ENCODE results near the gene MORF4L2.
A peak's percentile ranks its signal among the peaks of the same experiment; 100 is the strongest.

The MORF4L2 gene
- 113 to 184 (median 142) reads per million in 17 experiments for total RNA-seq

DNA sequence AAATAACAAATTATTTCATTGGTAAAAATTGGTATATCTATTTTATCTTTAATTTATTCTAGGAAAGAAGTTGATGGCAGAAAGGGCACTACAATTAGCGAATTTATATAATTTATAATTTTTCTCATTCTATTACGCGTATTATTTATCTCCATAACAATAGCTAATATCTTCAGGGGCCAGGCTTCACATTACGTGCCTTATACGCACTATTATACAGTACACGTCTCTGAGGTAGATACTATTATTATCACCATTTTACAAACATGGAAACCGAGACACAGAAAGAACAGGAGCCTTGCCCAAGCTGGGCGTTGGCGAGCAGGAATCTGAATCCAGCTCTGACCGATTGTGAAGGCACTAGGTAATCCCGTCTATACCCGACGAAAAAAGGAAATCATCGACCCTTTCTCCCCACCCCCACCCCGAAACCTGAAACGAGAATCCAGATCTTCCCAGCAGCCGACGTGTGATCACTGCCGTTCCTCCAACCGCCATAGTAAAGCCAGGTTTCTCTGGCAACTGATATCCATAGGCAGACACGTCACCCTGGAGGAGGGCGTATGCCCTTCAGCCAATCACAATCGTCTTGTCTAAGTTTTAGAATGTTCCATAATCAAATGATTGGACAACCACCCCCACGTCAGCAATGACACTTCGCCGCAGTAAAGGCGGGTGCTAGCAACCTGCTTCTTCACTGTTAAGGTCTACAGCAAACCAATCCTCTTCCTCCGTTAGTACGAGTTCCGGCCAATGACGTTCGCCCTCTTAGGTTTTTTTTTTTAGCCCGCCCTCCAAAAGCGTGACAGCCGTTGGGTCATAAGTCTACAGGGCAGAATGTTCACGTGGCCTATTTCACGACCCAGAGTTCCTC is at the start of gene MORF4L2:
Gene MORF4L2 (minus strand): TSS at position 501 of the 874 bp plus-strand sequence. CDS start 9,672 bp downstream, outside the sequence.
- peak; percentile 92 to 97 (median 94) for DNase-seq

GRCh38 chrX:103734125-103734760 is 47.7 kb upstream of the MORF4L2 start:
- peak in 1 of 4 experiments; percentile 2 for DNase-seq

- DNase-seq: no peak
Measured at GRCh38 chrX:103733017-103733416, 46.5 kb upstream of the MORF4L2 start.

- DNase-seq: no peak
Measured at GRCh38 chrX:103730796-103731493, 44.4 kb upstream of the MORF4L2 start.

- DNase-seq: peak; percentile 13 to 31 (median 18)
Measured at GRCh38 chrX:103730147-103730795, 43.8 kb upstream of the MORF4L2 start.

- no peak for DNase-seq
Measured at GRCh38 chrX:103729015-103729414, 42.5 kb upstream of the MORF4L2 start.

- no peak for DNase-seq
Measured at GRCh38 chrX:103727115-103727514, 40.6 kb upstream of the MORF4L2 start.

GRCh38 chrX:103726477-103726876 is 40.0 kb upstream of the MORF4L2 start:
- DNase-seq: no peak

DNA sequence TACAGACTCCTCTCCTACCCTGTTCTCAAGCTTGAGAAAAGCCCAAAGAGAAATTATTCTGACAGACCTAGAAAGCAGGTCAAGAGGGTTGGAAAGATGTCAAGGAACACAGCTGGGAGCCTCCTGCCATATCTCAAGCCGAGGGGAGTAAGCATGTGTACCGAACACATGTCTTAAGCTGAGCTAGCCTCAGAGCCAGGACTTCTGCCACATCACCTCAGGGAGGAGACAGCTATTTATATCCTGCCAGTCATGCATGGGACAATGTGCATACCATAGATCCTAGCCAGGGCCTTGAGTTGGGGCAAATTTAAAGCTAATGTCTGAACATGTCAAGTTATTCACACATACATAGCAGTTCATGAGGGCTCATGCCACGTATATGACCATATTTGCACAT is 36.0 kb upstream of the MORF4L2 start:
- DNase-seq: no peak

GRCh38 chrX:103718120-103718519 is 31.6 kb upstream of the MORF4L2 start:
- no peak for DNase-seq

GRCh38 chrX:103716962-103717361 is 30.5 kb upstream of the MORF4L2 start:
- DNase-seq: no peak

DNA sequence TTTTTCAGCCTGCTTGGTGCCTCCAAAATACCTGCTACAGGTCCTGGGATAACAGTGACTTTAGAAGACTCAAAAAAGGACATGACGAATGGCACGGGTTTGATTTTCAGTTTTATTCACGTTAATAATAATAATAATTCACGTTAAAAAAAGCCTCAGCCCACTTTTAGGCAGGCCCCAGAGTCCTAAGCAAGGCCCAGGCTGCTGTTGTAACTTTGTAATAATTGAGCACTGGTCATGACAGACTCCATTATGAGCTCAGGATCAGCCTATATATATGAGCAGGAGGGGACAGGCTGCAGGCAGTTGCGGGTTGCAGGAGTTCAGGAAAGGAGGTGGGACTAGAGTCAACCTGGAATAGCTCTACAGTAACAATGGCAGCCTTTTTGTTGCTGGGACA is 24.1 kb upstream of the MORF4L2 start, which contains the start of gene TMEM31:
Gene TMEM31 (plus strand): TSS at position 301 of the 400 bp plus-strand sequence. CDS start 1,350 bp downstream, outside the sequence.
- DNase-seq: no peak

DNA sequence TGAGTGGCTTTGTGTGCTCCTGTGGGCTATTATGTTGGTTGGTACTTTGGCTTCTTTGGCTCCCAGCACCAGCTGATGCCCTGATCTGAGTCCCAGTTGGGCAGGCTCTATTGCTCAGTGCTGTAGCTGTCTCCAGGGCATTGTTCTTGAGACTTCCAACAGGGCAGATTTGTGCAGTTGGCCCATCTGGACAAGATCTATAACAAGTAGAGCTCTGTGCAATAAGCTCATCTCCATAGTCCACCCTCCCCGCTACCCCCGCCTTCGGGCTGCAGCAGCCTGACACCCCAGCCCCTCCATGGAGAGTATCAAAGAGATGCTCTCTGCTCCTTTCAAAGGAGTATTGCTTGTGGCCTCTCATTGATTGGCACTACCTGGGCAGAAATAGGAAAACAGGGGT is 18.4 kb upstream of the MORF4L2 start:
- DNase-seq: no peak

DNA sequence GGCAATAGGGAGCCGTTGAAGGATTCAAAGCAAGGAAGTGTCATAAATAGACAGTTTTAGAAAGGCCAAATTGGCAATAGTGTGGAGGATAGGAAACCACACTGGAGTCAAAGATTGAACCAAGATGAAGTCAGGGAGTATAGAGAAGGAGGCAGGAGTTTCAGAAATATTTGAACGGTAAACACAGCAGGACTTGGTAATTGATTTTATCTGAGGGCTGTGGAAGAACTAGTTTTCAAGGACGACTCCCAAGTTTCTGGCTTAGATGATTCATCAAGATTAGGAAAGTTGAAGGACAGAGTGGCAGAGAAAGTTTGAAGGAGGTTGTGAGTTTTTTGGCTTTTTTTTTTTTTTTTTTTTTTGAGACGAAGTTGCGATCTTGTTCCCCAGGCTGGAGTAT is 12.7 kb upstream of the MORF4L2 start:
- DNase-seq: no peak

DNA sequence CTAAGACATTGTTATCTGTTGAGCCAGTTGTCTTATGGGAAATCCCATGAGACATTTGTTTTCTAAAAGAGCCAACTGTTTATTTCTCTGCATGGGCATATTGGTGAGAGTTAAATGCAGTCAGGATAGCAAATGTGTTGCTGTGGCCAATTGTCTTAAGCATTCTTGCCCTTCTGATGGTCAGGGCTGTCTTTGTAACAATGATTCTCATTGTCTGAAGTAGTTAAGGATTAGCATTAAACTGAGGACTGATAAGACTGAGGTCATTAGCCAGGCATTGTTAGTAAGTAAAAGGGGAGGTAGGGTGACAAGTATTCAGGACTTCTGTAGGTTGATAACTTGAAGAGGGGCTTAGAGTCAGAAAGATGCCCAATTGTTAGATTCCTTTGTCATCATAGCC is 11.2 kb upstream of the MORF4L2 start:
- no peak for DNase-seq

DNA sequence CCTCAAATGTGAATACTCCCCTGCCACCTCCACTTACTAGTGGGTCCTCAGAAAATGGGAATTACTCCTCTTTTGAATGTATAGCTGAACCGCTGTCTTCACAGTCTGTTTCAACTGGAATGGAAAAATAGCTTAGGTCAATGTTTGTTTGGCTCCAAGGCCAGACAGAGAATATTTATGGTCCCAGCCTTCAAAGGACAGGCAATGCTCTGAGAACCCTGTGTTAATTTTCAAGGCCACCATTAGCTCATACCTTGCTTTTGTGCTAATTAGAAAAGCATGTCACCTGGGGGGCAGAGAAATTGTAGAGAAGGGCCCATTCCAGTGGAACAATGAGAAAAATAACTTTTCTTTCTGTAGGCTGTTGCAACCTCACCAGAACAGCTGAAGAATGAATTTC is 4.6 kb upstream of the MORF4L2 start:
- no peak for DNase-seq

DNA sequence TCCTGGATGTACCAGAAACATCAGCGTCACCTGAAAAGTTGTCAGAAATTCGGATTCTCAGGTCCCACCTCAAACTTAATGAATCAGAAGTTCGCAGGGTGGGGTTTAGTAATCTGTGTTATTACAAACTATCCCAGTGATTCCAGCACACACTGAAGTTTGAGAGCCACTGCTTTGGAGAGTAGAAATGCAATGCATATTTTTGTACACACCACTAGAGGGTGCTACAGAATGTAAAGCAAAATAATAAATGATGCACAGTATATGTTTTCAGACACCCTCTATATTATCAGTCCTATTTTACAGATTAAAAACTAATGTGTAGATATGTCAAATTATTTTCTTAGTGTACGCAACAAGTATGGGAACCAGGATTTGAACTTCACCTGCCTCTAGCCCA is 2.4 kb upstream of the MORF4L2 start:
- DNase-seq: peak; percentile 5 to 70 (median 30)

DNA sequence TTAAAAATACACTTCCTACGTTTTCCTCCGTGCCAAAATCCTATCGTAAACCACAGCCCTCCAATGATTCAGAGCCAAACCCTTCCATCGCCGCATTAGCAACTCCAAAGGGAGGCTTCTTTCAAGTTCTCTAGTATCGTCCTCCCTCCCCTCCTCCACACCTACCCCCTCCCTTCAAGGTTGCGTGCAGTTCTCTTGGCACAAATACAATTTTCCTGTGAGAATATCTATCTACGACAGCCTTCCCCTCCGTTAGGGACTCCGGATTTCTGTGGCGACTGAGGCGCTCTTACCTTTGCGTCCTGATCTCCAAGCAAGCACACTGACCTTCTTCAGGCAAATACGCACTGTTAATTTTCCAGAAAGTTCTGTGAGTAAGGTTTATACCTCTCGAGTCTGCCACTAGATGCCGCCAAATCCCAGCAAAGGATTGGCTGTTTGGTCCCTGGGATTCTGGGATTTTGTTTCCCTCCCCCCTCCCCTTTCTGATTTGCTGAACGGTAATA is 1.2 kb upstream of the MORF4L2 start:
- DNase-seq: peak; percentile 65 to 84 (median 75)

DNA sequence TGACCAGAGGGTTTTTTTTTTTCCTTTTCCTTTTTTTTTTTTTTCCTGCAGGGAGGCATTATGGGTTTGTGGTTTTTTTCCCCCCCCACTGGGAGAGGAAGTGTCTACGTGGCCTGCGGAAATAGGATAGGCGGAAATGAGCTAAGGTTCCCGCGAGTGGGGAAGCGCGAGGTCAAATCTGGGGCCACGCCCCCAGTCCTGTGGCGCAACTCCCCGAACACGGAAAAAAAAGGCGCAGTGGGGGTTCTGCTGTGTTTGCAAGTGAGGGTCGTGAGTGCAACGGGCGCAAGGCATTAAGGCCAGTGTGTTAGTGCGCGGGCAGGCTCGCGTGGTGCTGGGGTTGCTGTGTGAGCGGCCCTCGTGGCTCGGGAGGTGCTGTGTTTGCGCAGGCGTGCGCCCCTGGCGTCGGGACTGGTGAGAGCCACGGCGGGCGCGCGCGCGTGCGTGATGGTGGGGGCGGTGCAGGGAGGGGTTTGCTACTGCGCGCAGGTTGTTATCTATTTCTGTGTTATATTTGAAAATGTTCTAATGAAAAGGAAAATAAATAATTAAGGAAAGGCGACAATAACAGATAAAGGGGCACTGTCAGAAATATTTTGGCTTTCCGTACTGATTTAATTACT is 685 bp upstream of the MORF4L2 start:
- peak; percentile 86 to 93 (median 88) for DNase-seq

DNA sequence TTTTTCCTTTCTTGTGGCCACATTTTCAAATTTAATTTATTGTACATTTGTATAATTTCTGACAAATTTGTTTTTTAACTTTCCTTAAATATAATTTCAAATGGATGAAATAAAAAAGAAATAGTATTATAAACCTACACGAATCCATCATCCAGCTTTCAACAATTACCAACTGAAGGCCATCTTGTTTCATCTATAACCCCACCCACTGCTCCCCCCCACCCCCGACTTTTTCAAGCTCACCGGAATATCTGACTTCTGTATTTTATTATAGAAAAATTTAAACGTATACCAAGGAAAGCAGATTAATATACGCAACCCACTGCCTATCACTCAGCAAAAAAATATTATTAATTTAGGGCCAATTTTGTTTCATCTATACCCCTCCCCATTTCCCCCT is 1.1 kb downstream of the MORF4L2 start:
- peak in 1 of 4 experiments; percentile 23 for DNase-seq

GRCh38 chrX:103681443-103681842 is 5.1 kb downstream of the MORF4L2 start:
- no peak for DNase-seq

Measured in suppressor macrophage (primary cell).